Muscle layer of duodenum (tissue), 2 donors: ENCODE data around the gene DENND4A.

ENCODE experiments used
- H3K27ac ChIP-seq: one replicate; pipeline ENCODE4 v1.7.0; 2013; ENCODE audit warnings: mild to moderate bottlenecking, low read length
- H3K27me3 ChIP-seq: one replicate; pipeline ENCODE4 v1.7.0; 2013; ENCODE audit warnings: low read depth, mild to moderate bottlenecking, control low read depth, low read length
- H3K36me3 ChIP-seq, 2 donors: one replicate each; pipeline ENCODE4 v1.7.0; 2013; ENCODE audit warnings: low read length in 2 of 2, control low read depth in 1 of 2, mild to moderate bottlenecking in 1 of 2; ENCODE audit not compliant: insufficient read depth in 2 of 2, control insufficient read depth in 1 of 2
- H3K4me1 ChIP-seq, 2 donors: one replicate each; pipeline ENCODE4 v1.7.0; 2013; ENCODE audit warnings: low read length in 2 of 2, mild to moderate bottlenecking in 2 of 2, control low read depth in 1 of 2, moderate library complexity in 1 of 2; ENCODE audit not compliant: insufficient read depth in 2 of 2, control insufficient read depth in 1 of 2
- H3K4me3 ChIP-seq, 2 donors: one replicate each; pipeline ENCODE4 v1.7.0; 2013; ENCODE audit warnings: low read length in 2 of 2, low read depth in 1 of 2, mild to moderate bottlenecking in 1 of 2
- H3K9me3 ChIP-seq, 2 donors: one replicate each; pipeline ENCODE4 v1.7.0; 2013; ENCODE audit warnings: low read length in 2 of 2, control low read depth in 1 of 2, mild to moderate bottlenecking in 1 of 2; ENCODE audit not compliant: control insufficient read depth in 1 of 2
- donor health status: healthy.

DENND4A gene

DNA sequence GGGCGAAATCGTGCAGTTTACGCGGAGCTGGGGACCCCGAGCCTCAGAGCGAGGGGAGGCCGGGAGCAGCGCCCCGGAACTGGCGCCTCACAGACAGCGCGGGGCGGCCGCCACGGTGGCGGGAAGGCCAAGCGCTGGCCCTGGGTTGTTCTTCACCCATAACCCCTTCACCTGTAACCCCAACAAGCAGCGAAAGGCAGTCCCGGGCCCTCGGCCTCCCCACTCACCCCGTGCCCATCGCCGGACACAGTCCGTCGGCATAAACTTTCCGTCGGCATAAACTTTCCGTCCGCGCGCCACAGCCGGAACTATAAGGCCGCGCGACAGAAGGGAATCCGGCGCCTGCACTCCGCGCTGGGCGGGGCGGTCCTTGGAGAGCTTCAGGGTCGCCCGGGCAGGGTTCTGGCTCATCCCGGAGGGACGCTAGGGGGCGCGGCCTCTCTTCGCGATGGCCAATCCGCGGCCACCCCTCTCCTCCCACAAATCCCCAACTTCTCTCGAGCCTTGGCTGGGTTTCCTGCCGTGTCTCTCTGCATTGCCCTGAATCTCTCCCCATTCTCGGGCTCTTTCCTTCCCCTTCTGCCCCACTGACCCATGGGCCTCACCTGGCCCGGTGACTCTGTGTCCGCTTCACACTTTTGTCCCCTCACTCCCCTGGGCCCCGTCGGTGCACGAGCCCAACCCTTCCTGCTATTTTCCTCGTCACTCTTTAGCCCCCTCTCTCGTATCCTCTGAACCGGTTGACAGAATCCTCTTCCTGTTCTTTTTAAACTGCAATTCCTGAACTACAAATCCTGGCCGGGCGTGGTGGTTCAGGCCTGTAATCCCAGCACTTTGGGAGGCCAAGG, 181.0 kb downstream of the DENND4A start, which contains the start of gene INTS14:
Gene INTS14, minus strand, starts transcription at position 261 of the 848 bp plus-strand sequence. CDS start 3,751 bp downstream, outside the sequence.
- H3K4me1 ChIP-seq = peaks cover 4 to 30% of the 10 kb centered on the region in 2 donors
- no peaks in the 10 kb centered on the region for H3K27me3 ChIP-seq
- peak within 1 kb of the TSS; percentile 95 for H3K27ac ChIP-seq
- H3K4me3 ChIP-seq = peak within 1 kb of the TSS; percentile 90 to 97
- no peaks in the 10 kb centered on the region for H3K9me3 ChIP-seq
- peaks cover 2 to 5% of the 10 kb centered on the region in 2 donors for H3K36me3 ChIP-seq
